Sigmoid colon (tissue), 4 donors: Measurements from ENCODE around the gene PPT2.

Experiments
- POLR2AphosphoS5 ChIP-seq, 4 donors: sonication (generic); formaldehyde crosslinking; IDR thresholded peaks; one replicate each; pipeline ENCODE4 v1.6.1; 2017; ENCODE audit warnings: antibody characterized with exemption in 4 of 4
- TF ChIP-seq, protein P1 (sequence below), 4 experiments: fragments of 450-650 bp in 3 of 4; fragments of 200-600 bp in 1 of 4; IDR thresholded peaks; one replicate each; pipeline ENCODE4 v1.5.1; 2016 to 2019; ENCODE audit warnings: antibody characterized with exemption in 4 of 4, mild to moderate bottlenecking in 3 of 4, moderate library complexity in 2 of 4

DNA sequence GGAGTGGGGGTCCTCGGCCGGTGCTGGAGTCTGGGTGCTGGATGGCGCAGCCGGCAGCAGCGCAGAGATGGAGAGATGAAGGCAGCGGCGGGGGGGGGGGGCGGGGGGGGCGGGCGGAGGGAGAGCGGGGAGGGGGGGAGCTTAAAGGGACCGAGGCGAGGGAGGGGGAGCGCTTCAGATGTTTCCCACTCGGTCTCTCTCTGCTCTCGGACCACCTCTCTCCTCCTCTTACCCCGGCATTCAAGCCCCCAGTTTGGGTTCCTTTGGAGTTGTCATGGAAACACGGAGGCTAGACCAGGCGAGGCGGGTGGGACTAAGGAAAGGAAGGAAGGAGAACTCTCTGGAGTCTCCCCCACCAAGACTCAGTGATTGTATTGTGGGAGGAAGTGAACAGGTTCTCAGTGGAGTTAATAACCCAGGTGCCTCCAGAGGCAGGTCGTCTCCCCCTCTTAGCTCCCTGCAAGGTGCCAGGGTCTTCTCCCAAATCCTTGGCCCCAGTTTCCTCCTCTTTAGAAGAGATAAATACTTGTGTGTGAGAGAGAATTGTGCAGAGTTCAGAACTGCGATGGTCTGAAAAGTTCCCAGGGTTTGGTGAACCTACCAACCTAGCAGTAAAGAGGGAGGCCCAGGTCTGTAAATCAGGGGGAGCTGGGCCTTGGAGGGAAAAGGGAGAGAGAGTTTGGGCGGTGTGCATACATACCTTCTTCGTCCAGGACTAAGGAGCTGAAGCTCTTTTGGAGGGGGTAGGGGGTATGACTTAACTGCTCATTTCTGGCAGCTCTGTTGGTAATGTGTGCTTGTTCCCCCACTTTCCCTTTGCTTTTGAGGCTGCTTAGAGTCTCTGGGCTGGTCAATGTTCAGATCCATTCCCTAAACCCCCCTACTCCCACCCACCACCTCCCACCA, 1.8 kb upstream of the PPT2 start, which contains the start of gene PRRT1:
- TF ChIP-seq, protein P1, sequence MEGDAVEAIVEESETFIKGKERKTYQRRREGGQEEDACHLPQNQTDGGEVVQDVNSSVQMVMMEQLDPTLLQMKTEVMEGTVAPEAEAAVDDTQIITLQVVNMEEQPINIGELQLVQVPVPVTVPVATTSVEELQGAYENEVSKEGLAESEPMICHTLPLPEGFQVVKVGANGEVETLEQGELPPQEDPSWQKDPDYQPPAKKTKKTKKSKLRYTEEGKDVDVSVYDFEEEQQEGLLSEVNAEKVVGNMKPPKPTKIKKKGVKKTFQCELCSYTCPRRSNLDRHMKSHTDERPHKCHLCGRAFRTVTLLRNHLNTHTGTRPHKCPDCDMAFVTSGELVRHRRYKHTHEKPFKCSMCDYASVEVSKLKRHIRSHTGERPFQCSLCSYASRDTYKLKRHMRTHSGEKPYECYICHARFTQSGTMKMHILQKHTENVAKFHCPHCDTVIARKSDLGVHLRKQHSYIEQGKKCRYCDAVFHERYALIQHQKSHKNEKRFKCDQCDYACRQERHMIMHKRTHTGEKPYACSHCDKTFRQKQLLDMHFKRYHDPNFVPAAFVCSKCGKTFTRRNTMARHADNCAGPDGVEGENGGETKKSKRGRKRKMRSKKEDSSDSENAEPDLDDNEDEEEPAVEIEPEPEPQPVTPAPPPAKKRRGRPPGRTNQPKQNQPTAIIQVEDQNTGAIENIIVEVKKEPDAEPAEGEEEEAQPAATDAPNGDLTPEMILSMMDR (IDR thresholded peaks at IDR 0.05): no peak
- TF ChIP-seq POLR2AphosphoS5 (IDR thresholded peaks at IDR 0.05): peak in 1 of 4 donors; percentile 19
